Measurements from ENCODE around the gene RNASEH2A. TPM values are rescaled to one million over a fixed set of nuclear protein-coding genes. Genes with fewer than 3 reads are reported as not detected.
"Not testable (repeated sequence)": the region's sequence is repeated elsewhere in the genome, so short reads cannot be mapped to it uniquely, and the experiment has no call there.

RNASEH2A gene
- total RNA-seq, 1 experiment from 2014 or later = 41.6 TPM

DNA sequence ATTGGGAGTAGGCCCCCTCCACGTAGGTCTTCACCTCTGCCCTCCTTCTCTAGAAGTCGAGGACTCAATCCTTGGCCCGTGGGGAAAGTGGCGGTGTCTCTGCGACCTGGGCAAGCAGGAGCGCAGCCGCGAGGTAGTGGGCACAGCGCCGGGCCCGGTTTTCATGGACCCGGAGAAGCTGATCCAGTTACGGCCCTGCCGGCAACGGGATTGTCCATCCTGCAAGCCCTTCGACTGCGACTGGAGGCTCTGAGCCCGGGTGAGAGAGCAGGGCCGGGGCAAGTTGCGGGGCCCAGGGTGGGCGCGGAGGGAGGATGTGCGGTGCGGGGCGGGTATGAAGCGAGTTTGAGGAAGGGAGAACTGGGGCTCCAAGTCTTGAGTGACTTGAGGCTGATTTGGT lies 2.3 kb upstream of the RNASEH2A start:
- H3K9me3 Mint-ChIP-seq (ENCODE audit: low read depth, unreplicated experiment) = no peaks in the 10 kb centered on the region
- H3K27me3 Mint-ChIP-seq (ENCODE audit: unreplicated experiment) = no peaks in the 10 kb centered on the region
- no TSS peak for BruUV-seq (replicated peaks)
- peaks cover 39% of the 10 kb centered on the region for H3K36me3 Mint-ChIP-seq (ENCODE audit: insufficient read depth, unreplicated experiment)
- DNase-seq = no peak
- H3K4me1 Mint-ChIP-seq (ENCODE audit: low read depth, unreplicated experiment) = peaks cover 16% of the 10 kb centered on the region
- intact Hi-C loops (cut with micrococcal nuclease; ENCODE audit: unreplicated experiment) = no loop called here
- CTCF ChIA-PET = no interaction called here
- no peak overlapping the region for H3K27ac Mint-ChIP-seq (ENCODE audit: unreplicated experiment)
- TF ChIP-seq, protein P1, sequence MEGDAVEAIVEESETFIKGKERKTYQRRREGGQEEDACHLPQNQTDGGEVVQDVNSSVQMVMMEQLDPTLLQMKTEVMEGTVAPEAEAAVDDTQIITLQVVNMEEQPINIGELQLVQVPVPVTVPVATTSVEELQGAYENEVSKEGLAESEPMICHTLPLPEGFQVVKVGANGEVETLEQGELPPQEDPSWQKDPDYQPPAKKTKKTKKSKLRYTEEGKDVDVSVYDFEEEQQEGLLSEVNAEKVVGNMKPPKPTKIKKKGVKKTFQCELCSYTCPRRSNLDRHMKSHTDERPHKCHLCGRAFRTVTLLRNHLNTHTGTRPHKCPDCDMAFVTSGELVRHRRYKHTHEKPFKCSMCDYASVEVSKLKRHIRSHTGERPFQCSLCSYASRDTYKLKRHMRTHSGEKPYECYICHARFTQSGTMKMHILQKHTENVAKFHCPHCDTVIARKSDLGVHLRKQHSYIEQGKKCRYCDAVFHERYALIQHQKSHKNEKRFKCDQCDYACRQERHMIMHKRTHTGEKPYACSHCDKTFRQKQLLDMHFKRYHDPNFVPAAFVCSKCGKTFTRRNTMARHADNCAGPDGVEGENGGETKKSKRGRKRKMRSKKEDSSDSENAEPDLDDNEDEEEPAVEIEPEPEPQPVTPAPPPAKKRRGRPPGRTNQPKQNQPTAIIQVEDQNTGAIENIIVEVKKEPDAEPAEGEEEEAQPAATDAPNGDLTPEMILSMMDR (IDR thresholded peaks at IDR 0.05; ENCODE audit: unreplicated experiment) = no peak
- H3K4me3 Mint-ChIP-seq (ENCODE audit: low read depth, unreplicated experiment) = no peak overlapping the region

DNA sequence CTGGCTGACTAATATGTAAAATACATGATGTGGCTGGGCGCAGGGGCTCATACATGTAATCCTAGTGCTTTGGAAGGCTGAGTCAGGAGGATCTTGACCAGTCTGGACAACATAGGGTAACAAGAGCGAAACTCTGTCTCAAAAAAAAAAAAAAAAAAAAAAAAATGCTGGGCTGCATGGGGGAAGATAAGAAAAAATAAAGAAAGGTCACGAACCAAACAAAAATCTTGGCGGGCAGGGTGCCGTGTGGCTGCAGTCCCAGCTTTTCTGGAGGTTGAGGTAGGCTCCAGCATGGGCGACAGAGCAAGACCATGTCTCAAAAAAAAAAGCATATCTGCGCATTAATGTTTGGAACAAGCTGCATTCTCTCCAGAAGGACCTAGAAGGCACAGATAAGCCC lies 8.7 kb downstream of the RNASEH2A start:
- H3K36me3 Mint-ChIP-seq (ENCODE audit: insufficient read depth, unreplicated experiment) = peaks cover 9% of the 10 kb centered on the region
- H3K27me3 Mint-ChIP-seq (ENCODE audit: unreplicated experiment) = no peaks in the 10 kb centered on the region
- DNase-seq = no peak
- H3K9me3 Mint-ChIP-seq (ENCODE audit: low read depth, unreplicated experiment) = no peaks in the 10 kb centered on the region
- BruUV-seq (replicated peaks) = no TSS peak
- no peak overlapping the region for H3K4me3 Mint-ChIP-seq (ENCODE audit: low read depth, unreplicated experiment)
- intact Hi-C loops (cut with micrococcal nuclease; ENCODE audit: unreplicated experiment) = no loop called here
- H3K27ac Mint-ChIP-seq (ENCODE audit: unreplicated experiment) = no peak overlapping the region
- TF ChIP-seq, protein P1 (IDR thresholded peaks at IDR 0.05; ENCODE audit: unreplicated experiment) = no peak
- H3K4me1 Mint-ChIP-seq (ENCODE audit: low read depth, unreplicated experiment) = no peaks in the 10 kb centered on the region
- CTCF ChIA-PET = no interaction called here

DNA sequence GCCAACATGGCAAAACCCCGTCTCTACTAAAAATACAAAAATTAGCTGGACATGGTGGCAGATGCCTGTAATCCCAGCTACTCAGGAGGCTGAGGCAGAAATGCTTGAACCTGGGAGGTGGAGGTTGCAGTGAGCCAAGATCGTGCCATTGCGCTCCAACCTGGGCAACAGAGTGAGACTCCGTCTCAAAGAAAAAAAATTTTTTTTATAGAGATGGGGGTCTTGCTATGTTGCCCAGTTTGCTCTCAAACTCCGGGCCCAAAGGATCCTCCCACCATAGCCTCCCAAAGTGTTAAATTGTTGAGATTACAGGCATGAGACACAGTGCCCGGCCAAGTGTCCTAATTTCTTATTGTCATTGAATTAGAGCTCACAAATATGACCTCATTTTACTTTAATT lies 10.8 kb downstream of the RNASEH2A start:
- H3K27me3 Mint-ChIP-seq (ENCODE audit: unreplicated experiment); H3K36me3 Mint-ChIP-seq (ENCODE audit: insufficient read depth, unreplicated experiment); BruUV-seq (replicated peaks); H3K4me1 Mint-ChIP-seq (ENCODE audit: low read depth, unreplicated experiment); CTCF ChIA-PET; H3K27ac Mint-ChIP-seq (ENCODE audit: unreplicated experiment); intact Hi-C loops (cut with micrococcal nuclease; ENCODE audit: unreplicated experiment); H3K9me3 Mint-ChIP-seq (ENCODE audit: low read depth, unreplicated experiment); DNase-seq; H3K4me3 Mint-ChIP-seq (ENCODE audit: low read depth, unreplicated experiment): not testable (repeated sequence)

DNA sequence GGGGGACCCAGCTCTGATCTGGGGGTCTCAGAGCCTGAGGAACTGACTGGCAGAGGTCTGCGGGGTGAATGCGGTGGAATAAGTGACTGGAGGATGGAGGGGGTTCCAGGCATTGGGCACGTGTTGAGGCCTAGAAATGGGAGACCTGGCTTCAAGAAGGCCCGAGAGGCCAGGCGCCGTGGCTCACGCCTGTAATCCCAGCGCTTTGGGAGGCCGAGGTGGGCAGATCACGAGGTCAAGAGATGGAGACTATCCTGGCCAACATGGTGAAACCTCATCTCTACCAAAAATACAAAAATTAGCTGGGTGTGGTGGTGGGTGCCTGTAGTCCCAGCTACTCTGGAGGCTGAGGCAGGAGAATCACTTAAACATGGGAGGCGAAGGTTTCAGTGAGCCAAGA lies 11.4 kb downstream of the RNASEH2A start:
- not testable (repeated sequence) for H3K27ac Mint-ChIP-seq (ENCODE audit: unreplicated experiment)

DNA sequence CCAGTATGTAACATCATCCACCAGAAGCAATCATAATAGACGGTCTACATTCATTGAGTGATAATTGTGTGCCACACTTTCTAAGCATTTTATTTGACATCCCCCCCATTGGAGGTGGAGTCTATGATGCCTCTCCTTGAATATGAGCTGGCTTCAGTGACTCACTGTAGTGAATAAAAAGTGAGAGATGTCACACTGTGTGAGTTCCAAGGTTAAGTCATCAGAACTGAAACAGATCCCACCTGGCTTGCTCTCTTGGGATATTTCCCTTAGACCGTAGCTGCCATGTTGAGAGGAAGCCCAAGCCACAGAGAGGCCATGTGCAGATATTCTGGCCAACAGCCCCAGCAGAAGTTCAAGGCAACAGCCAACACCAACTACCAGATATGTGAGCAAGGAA lies 15.4 kb downstream of the RNASEH2A start:
- no peak overlapping the region for H3K27ac Mint-ChIP-seq (ENCODE audit: unreplicated experiment)
- H3K9me3 Mint-ChIP-seq (ENCODE audit: low read depth, unreplicated experiment) = no peaks in the 10 kb centered on the region
- H3K4me1 Mint-ChIP-seq (ENCODE audit: low read depth, unreplicated experiment) = no peaks in the 10 kb centered on the region
- intact Hi-C loops (cut with micrococcal nuclease; ENCODE audit: unreplicated experiment) = no loop called here
- peaks cover 11% of the 10 kb centered on the region for H3K36me3 Mint-ChIP-seq (ENCODE audit: insufficient read depth, unreplicated experiment)
- DNase-seq = no peak
- no TSS peak for BruUV-seq (replicated peaks)
- CTCF ChIA-PET = no interaction called here
- TF ChIP-seq, protein P1 (IDR thresholded peaks at IDR 0.05; ENCODE audit: unreplicated experiment) = no peak
- H3K4me3 Mint-ChIP-seq (ENCODE audit: low read depth, unreplicated experiment) = no peak overlapping the region
- peaks cover 8% of the 10 kb centered on the region for H3K27me3 Mint-ChIP-seq (ENCODE audit: unreplicated experiment)

More for the DNA sequence above, 11.4 kb downstream of the RNASEH2A start:
- H3K4me3 Mint-ChIP-seq (ENCODE audit: low read depth, unreplicated experiment); intact Hi-C loops (cut with micrococcal nuclease; ENCODE audit: unreplicated experiment); H3K9me3 Mint-ChIP-seq (ENCODE audit: low read depth, unreplicated experiment); H3K4me1 Mint-ChIP-seq (ENCODE audit: low read depth, unreplicated experiment); BruUV-seq (replicated peaks); DNase-seq; H3K36me3 Mint-ChIP-seq (ENCODE audit: insufficient read depth, unreplicated experiment); CTCF ChIA-PET; H3K27me3 Mint-ChIP-seq (ENCODE audit: unreplicated experiment): not testable (repeated sequence)
